ENCODE measurements around the gene RASA3.

RASA3 gene

DNA sequence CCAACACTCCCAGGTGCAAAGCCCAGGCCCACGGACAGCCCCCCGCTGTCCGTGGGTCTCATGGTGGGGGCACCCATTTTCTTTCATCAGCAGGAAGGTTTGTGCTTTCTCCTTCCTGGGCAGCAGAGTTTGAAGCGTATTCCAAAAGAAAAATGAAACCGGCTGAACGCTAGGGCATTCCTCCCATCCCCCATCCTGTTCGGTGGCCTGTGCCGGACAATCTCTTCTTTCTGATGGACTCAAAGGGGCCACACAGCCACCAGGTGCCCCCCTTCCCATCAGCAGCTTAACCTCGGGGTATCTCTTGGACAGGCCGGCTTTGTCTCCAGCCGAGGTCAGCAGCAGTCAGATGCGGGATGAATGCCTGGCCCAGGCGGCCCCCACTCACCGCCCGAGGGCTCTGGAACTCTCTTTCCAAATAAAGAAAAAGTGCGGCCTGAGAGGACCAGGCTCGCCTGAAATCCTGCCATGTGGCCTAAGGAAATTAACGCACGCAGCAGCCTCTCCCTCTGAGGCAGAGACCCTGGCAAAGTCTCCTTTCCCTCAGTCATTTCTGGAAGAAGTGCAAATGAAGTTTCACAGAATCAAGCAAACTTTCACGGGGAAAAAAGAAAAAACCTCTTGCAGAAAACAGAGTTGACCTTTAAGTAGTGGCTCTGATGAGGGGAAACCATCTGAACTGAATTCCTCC lies 67.8 kb downstream of the RASA3 start:
- DNase-seq (ENCODE audit: low read depth) = peak; percentile 60
- TF ChIP-seq, protein P1, sequence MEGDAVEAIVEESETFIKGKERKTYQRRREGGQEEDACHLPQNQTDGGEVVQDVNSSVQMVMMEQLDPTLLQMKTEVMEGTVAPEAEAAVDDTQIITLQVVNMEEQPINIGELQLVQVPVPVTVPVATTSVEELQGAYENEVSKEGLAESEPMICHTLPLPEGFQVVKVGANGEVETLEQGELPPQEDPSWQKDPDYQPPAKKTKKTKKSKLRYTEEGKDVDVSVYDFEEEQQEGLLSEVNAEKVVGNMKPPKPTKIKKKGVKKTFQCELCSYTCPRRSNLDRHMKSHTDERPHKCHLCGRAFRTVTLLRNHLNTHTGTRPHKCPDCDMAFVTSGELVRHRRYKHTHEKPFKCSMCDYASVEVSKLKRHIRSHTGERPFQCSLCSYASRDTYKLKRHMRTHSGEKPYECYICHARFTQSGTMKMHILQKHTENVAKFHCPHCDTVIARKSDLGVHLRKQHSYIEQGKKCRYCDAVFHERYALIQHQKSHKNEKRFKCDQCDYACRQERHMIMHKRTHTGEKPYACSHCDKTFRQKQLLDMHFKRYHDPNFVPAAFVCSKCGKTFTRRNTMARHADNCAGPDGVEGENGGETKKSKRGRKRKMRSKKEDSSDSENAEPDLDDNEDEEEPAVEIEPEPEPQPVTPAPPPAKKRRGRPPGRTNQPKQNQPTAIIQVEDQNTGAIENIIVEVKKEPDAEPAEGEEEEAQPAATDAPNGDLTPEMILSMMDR (conservative IDR thresholded peaks at IDR 0.05; ENCODE audit: low read depth, low read length) = no peak
- H3K4me3 ChIP-seq (ENCODE audit: low read depth, low read length) = peak overlapping the region; percentile 43

DNA sequence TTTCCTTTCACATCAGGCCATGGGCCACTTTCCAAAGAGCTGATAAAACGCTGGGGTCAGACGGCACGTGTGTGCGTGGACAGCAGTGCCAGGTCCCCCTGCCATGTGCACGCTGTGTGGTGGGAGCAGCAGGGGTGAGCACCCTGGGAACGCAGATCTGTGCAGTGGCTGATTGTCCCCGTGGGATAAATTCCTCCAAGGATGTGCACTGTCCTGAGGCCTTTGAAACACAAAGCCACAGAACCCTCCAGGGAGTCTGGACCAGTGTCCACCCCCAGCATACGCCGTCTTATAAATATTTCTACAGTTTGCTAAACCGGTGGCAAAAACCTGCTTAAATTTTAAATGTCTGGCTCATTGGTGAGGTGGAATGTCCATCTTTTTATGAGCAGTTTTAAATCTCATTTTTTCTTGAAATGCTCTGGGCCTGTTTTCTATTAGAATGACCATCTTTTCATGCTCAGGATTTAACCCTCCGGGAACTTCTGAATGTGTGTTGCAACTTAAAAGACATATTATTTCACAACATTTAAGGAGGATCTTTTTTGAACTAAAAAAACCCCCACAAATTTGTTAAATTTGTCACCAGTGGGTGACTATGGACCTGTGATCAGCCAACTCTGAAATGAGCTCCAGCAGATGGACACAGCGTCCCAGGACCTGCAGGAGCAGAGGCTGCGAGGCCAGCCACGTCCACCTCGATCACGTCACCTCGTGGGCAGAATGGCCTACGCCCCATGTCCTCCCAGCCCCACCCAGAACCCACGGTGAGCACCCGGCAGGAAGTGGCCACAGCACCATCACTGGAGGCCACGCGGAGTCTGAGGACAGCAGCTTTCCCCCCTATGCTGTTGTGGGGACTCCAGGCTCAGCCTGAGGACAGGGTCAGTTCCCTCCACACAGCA lies 68.6 kb downstream of the RASA3 start:
- peak; percentile 62 for DNase-seq (ENCODE audit: low read depth)
- TF ChIP-seq, protein P1 (conservative IDR thresholded peaks at IDR 0.05; ENCODE audit: low read depth, low read length) = no peak
- peak overlapping the region; percentile 43 for H3K4me3 ChIP-seq (ENCODE audit: low read depth, low read length)

DNA sequence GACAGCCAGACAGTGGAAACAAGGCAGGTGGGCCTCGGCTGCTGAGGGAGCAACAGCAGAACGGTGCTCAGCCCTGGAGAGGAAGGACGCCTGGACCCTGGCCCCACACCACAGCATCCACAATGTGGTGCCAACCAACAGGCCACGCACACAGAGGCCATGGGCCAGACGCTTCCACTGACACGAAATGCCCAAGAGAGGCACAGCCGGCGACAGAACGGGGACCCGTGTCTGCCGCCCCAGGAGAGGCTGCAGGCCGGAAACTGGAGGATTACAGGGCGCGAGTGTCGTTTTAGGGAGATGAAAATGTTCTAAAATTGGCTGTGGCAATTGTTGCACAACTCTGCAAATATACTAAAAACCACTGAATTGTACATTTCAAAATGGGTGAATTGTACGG lies 69.7 kb downstream of the RASA3 start:
- DNase-seq (ENCODE audit: low read depth) = no peak
- TF ChIP-seq, protein P1 (conservative IDR thresholded peaks at IDR 0.05; ENCODE audit: low read depth, low read length) = no peak
- no peak overlapping the region for H3K4me3 ChIP-seq (ENCODE audit: low read depth, low read length)

DNA sequence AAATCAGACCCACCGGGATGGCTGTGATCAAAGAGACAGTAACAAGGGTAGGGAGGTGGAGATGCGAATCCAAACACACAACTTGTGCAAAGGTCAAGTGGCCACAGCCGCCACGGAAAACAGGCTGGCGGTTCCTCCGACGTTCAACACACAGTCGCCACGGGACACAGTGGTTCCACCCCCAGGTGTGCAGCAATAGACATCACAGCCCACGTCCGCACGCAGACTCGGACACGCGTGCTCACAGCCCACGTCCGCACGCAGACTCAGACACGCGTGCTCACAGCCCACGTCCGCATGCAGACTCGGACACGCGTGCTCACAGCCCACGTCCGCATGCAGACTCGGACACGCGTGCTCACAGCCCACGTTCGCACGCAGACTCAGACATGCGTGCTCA lies 70.1 kb downstream of the RASA3 start:
- TF ChIP-seq, protein P1 (conservative IDR thresholded peaks at IDR 0.05; ENCODE audit: low read depth, low read length) = no peak
- H3K4me3 ChIP-seq (ENCODE audit: low read depth, low read length) = no peak overlapping the region
- no peak for DNase-seq (ENCODE audit: low read depth)

DNA sequence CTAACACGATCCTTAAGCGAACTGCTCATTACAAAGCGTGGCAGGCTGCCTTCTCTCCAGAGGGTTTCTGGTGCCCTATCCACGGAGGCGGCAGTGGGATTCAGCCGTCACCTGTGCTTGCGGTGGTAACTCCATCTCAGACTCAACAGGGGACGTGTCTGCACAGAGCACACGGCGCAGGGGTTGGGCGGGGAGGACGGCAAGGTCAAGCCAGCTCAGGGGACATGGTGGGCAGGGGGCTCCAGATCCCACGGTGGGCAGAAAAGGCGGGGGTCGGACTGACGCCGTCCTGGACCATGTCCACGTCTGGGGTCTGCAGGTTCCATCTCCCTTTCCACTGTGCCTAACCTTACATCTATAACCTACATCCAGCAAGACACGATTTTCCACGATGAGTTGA lies 70.7 kb downstream of the RASA3 start:
- no peak overlapping the region for H3K4me3 ChIP-seq (ENCODE audit: low read depth, low read length)
- no peak for DNase-seq (ENCODE audit: low read depth)
- TF ChIP-seq, protein P1 (conservative IDR thresholded peaks at IDR 0.05; ENCODE audit: low read depth, low read length) = no peak

DNA sequence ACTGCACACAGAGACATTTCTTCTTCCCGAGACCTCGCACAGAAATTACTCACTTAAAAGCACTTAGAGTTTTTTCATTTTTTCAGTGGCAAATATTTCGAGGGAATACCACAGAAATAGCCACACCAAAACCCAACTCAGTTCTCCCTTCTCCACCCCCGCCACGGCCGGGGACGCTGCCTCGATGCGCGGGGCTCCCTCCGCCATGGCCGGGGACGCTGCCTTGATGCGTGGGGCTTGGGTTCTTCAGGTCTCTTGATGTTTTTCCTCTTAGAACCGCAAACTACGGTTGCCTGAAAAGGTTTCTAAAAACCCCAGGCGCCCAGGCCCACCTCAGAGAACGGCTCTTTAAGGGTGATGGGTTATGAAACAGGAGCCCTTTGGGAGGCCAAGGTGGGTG lies 71.4 kb downstream of the RASA3 start:
- TF ChIP-seq, protein P1 (conservative IDR thresholded peaks at IDR 0.05; ENCODE audit: low read depth, low read length) = no peak
- DNase-seq (ENCODE audit: low read depth) = no peak
- no peak overlapping the region for H3K4me3 ChIP-seq (ENCODE audit: low read depth, low read length)

Measured in choroid plexus epithelial cell (primary cell).